ENCODE results near the gene CABP4.

The CABP4 gene

GRCh38 chr11:67493548-67494370, 38.6 kb downstream of the CABP4 start:
- Histone ChIP-seq H2AFZ (ENCODE audit: low read length) (no peak overlapping the region), H3K27ac (ENCODE audit: low read depth, low read length, poor library complexity, severe bottlenecking) (no peak overlapping the region), H4K20me1 (ENCODE audit: insufficient read depth, low read length) (no peaks in the 10 kb centered on the region), H3K27me3 (ENCODE audit: insufficient read depth, low read length) (no peaks in the 10 kb centered on the region), H3F3A (ENCODE audit: insufficient read depth, low read length) (no peaks in the 10 kb centered on the region), H3K4me3 (ENCODE audit: low read depth, low read length, poor library complexity, severe bottlenecking) (no peak overlapping the region), H3K4me2 (ENCODE audit: low read length) (no peak overlapping the region), H3K4me1 (ENCODE audit: insufficient read depth, low read length, severe bottlenecking) (peaks cover 6% of the 10 kb centered on the region), H3K79me2 (ENCODE audit: insufficient read depth, low read length) (no peaks in the 10 kb centered on the region), H3K9me3 (ENCODE audit: low read length) (no peaks in the 10 kb centered on the region), H3K36me3 (ENCODE audit: insufficient read depth, low read length) (peaks cover 70% of the 10 kb centered on the region; the same call in 1 of the 2 replicates), H3K9me2 (ENCODE audit: low read depth, low read length) (no peaks in the 10 kb centered on the region), H3K9ac (ENCODE audit: low read length) (no peak overlapping the region)
- no peak for TF ChIP-seq EZH2 (IDR thresholded peaks at IDR 0.05; ENCODE audit: borderline replicate concordance, low read length)
- no peak for TF ChIP-seq CTCF (IDR thresholded peaks at IDR 0.05; ENCODE audit: low read length)

- Histone ChIP-seq H3K4me1 (ENCODE audit: insufficient read depth, low read length, severe bottlenecking) (peaks cover 3% of the 10 kb centered on the region), H2AFZ (ENCODE audit: low read length) (no peak overlapping the region), H3K27me3 (ENCODE audit: insufficient read depth, low read length) (no peaks in the 10 kb centered on the region), H3K79me2 (ENCODE audit: insufficient read depth, low read length) (no peaks in the 10 kb centered on the region), H3K4me2 (ENCODE audit: low read length) (no peak overlapping the region), H3K36me3 (ENCODE audit: insufficient read depth, low read length) (peaks cover 61% of the 10 kb centered on the region; the same call in 1 of the 2 replicates), H3F3A (ENCODE audit: insufficient read depth, low read length) (no peaks in the 10 kb centered on the region), H3K9ac (ENCODE audit: low read length) (no peak overlapping the region), H3K27ac (ENCODE audit: low read depth, low read length, poor library complexity, severe bottlenecking) (no peak overlapping the region), H3K9me2 (ENCODE audit: low read depth, low read length) (no peaks in the 10 kb centered on the region), H3K9me3 (ENCODE audit: low read length) (no peaks in the 10 kb centered on the region), H4K20me1 (ENCODE audit: insufficient read depth, low read length) (no peaks in the 10 kb centered on the region), H3K4me3 (ENCODE audit: low read depth, low read length, poor library complexity, severe bottlenecking) (no peak overlapping the region)
- TF ChIP-seq CTCF (IDR thresholded peaks at IDR 0.05; ENCODE audit: low read length) (no peak), EZH2 (IDR thresholded peaks at IDR 0.05; ENCODE audit: borderline replicate concordance, low read length) (no peak)
These were observed 39.4 kb downstream of the CABP4 start for GRCh38 chr11:67494371-67495233.

GRCh38 chr11:67495234-67496005, 40.3 kb downstream of the CABP4 start:
- no peaks in the 10 kb centered on the region for H3K9me2 ChIP-seq (ENCODE audit: low read depth, low read length)
- no peak overlapping the region for H3K4me2 ChIP-seq (ENCODE audit: low read length)
- no peak overlapping the region for H3K9ac ChIP-seq (ENCODE audit: low read length)
- H3K4me3 ChIP-seq (ENCODE audit: low read depth, low read length, poor library complexity, severe bottlenecking): no peak overlapping the region
- H4K20me1 ChIP-seq (ENCODE audit: insufficient read depth, low read length): no peaks in the 10 kb centered on the region
- TF ChIP-seq EZH2 (IDR thresholded peaks at IDR 0.05; ENCODE audit: borderline replicate concordance, low read length) (no peak), CTCF (IDR thresholded peaks at IDR 0.05; ENCODE audit: low read length) (no peak)
- no peaks in the 10 kb centered on the region for H3K9me3 ChIP-seq (ENCODE audit: low read length)
- H3K27me3 ChIP-seq (ENCODE audit: insufficient read depth, low read length): no peaks in the 10 kb centered on the region
- no peak overlapping the region for H2AFZ ChIP-seq (ENCODE audit: low read length)
- no peak overlapping the region for H3K27ac ChIP-seq (ENCODE audit: low read depth, low read length, poor library complexity, severe bottlenecking)
- no peaks in the 10 kb centered on the region for H3F3A ChIP-seq (ENCODE audit: insufficient read depth, low read length)
- H3K4me1 ChIP-seq (ENCODE audit: insufficient read depth, low read length, severe bottlenecking): no peaks in the 10 kb centered on the region
- no peaks in the 10 kb centered on the region for H3K79me2 ChIP-seq (ENCODE audit: insufficient read depth, low read length)
- H3K36me3 ChIP-seq (ENCODE audit: insufficient read depth, low read length): peaks cover 53% of the 10 kb centered on the region; the same call in 1 of the 2 replicates
